Activated CD4-positive, alpha-beta memory T cell treated with anti-CD3 and anti-CD28 coated beads for 36 hours (primary cell): Measurements from ENCODE around the gene BRD3. TPM values are rescaled to one million over a fixed set of nuclear protein-coding genes. Genes with fewer than 3 reads are reported as not detected.

Experiments used
- CTCF ChIA-PET: fragments of 350-600 bp; sonication (Branson Sonifier 250); formaldehyde crosslinking; loops from one replicate; lab custom pipeline; 2021; ENCODE audit warnings: antibody characterized with exemption, inconsistent platforms; lab: Charles Lee
- POLR2A ChIA-PET: fragments of 350-600 bp; sonication (Branson Sonifier 250); formaldehyde crosslinking; loops from one replicate; lab custom pipeline; 2021; ENCODE audit warnings: antibody characterized with exemption; lab: Charles Lee
- DNase-seq: peaks from one replicate; pipeline ENCODE4 v3.0.0-alpha.2; 2020
- H3K27ac Mint-ChIP-seq: one replicate; pipeline ENCODE4 v1.8.0; 2021; ENCODE audit warnings: mixed read lengths
- H3K27me3 Mint-ChIP-seq: one replicate; pipeline ENCODE4 v1.8.0; 2021; ENCODE audit warnings: mixed read lengths
- H3K36me3 Mint-ChIP-seq: one replicate; pipeline ENCODE4 v1.8.0; 2021; ENCODE audit warnings: mixed read lengths
- H3K4me1 Mint-ChIP-seq: one replicate; pipeline ENCODE4 v1.8.0; 2021; ENCODE audit warnings: low read depth, mixed read lengths
- H3K4me3 Mint-ChIP-seq: one replicate; pipeline ENCODE4 v1.8.0; 2021; ENCODE audit warnings: mild to moderate bottlenecking, mixed read lengths
- H3K9me3 Mint-ChIP-seq: one replicate; pipeline ENCODE4 v1.8.0; 2021; ENCODE audit warnings: mixed read lengths
- intact Hi-C: fragments of 100-400 bp; cut with micrococcal nuclease; formaldehyde crosslinking; loops from one replicate; pipeline ENCODE4 v1.15.1; 2023
- total RNA-seq, 2 experiments: library from RNA; stranded (reverse); gene quantifications; one replicate each; pipeline ENCODE4 v1.2.3, GENCODE V29; 2021

The BRD3 gene
- total RNA-seq, 2 experiments from 2014 or later, result 29.2 to 30.0 TPM

DNA sequence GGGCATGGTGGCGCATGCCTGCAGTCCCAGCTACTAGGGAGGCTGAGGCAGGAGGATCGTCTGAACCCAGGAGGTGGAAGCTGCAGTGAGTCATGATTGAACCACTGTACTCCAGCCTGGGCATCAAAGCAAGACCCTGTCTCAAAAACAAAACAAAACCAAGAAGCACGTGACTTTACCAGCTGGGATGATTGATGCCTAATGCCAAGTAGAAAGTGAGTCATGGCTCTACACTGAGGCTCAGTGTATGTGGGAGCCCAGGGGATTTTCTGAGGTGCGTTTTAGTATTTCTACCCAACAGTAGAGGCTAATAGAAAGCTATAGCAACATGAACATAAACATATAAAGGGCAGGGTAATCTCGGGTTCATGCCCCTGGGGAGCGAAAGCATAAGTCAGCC, 56.4 kb downstream of the BRD3 start:
- Mint-ChIP-seq H3K36me3 (no peaks in the 10 kb centered on the region), H3K4me1 (no peaks in the 10 kb centered on the region), H3K9me3 (peaks cover 7% of the 10 kb centered on the region), H3K27ac (no peak overlapping the region), H3K4me3 (no peak overlapping the region), H3K27me3 (no peaks in the 10 kb centered on the region)
- no peak for DNase-seq
- intact Hi-C loops, result no loop called here
- ChIA-PET POLR2A (no interaction called here), CTCF (no interaction called here)

DNA sequence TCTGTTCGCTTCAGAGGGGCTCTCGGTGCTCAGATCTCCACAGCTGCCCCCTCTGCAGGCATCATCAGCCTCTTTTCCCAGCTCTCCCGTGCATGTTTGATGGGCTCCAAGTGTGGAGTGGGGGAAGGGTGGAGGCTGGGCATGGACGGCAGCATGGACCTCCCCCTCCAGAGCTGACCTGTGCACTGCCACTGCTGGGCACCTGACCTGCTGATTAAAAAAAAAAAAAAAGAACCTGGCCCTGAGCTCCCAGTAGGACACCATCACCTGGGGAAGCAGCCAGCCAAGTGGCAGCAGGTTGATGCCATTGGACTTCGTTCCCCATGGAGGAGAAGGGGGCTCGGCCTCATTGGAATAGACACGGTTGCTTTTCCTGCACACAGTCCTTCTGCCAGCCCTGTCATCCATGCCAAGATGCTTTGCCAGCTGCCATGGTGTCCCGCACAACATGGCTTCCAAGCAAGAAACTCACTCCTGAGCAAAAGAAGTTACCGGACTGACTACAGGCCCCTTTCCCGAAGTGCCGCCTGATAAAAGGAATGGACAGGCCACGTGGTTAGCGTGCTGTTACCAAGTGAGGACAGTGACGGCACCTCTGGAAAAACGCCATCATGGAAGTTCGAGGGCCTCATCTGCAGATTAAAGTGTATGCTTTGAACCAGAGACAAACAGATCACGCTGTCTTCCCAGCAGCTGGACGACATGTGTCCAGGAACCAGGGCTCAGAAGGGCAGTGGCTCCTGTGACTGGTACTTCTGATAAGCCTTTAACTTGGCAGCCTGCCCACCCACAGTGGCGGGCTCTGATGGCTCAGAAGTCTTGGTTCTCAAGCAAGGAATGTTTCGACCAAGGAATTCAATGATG, 57.3 kb downstream of the BRD3 start:
- intact Hi-C loops, result no loop called here
- H3K27ac Mint-ChIP-seq, result no peak overlapping the region

DNA sequence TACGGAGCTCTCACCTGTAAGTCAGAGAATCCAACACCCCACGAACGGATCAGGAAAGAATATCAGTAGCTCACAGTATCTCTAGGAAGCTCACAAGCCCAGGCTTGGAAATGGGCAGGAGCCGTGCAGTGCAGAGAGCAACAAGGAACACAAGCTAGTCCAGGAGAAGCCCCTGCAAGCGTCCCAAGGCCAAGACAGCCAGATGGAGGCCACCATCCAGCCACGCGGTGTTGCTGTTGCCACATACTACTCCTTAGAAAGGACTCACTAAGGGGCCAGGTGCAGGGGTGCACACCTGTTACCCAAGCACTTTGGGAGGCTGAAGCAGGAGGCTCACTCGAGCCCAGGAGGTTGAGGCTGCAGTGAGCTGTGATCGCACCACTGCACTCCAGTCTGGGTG, 60.3 kb downstream of the BRD3 start:
- ChIA-PET CTCF (interaction anchor here (1.4 kb wide), 1 partner anchor 14 kb away, joined by 5 read pairs; no protein-coding TSS in a partner anchor), POLR2A (no interaction called here)
- intact Hi-C loops, result no loop called here
- no peak overlapping the region for H3K27ac Mint-ChIP-seq
- H3K4me3 Mint-ChIP-seq, result no peak overlapping the region
- no peak for DNase-seq
- H3K4me1 Mint-ChIP-seq, result no peaks in the 10 kb centered on the region
- peaks cover 2% of the 10 kb centered on the region for H3K27me3 Mint-ChIP-seq
- peaks cover 5% of the 10 kb centered on the region for H3K9me3 Mint-ChIP-seq
- no peaks in the 10 kb centered on the region for H3K36me3 Mint-ChIP-seq

More for the DNA sequence above, 57.3 kb downstream of the BRD3 start:
- no peaks in the 10 kb centered on the region for H3K36me3 Mint-ChIP-seq
- H3K4me1 Mint-ChIP-seq, result no peaks in the 10 kb centered on the region
- ChIA-PET POLR2A (no interaction called here), CTCF (no interaction called here)
- H3K9me3 Mint-ChIP-seq, result peaks cover 7% of the 10 kb centered on the region
- no peak for DNase-seq
- H3K4me3 Mint-ChIP-seq, result no peak overlapping the region
- no peaks in the 10 kb centered on the region for H3K27me3 Mint-ChIP-seq

DNA sequence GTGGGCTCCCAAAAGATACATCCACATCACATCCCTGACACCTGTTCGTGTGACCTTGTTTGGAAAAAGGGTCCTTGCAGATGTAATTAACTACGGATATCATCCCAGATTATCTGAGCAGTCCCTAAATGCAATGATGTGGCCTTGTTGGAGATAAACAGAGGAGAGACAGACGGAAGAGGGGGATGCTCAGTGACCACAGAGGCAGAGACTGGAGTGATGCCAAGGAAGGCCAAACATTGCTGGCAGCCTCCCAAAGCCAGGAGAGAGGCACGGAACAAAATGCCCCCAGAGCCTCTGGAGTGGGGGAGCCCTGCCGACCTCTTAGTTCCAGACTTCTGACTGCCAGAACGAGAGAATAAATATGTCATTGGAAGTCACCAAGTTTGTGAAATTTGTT, 60.7 kb downstream of the BRD3 start:
- no peak overlapping the region for H3K4me3 Mint-ChIP-seq
- no peak overlapping the region for H3K27ac Mint-ChIP-seq
- ChIA-PET CTCF (interaction anchor here (1.0 to 1.4 kb wide), 2 partner anchors 13 to 92 kb away, joined by 4 to 5 read pairs; no protein-coding TSS in a partner anchor), POLR2A (no interaction called here)
- DNase-seq, result no peak
- no peaks in the 10 kb centered on the region for H3K4me1 Mint-ChIP-seq
- intact Hi-C loops, result no loop called here
- peaks cover 5% of the 10 kb centered on the region for H3K9me3 Mint-ChIP-seq
- H3K36me3 Mint-ChIP-seq, result no peaks in the 10 kb centered on the region
- H3K27me3 Mint-ChIP-seq, result peaks cover 5% of the 10 kb centered on the region

DNA sequence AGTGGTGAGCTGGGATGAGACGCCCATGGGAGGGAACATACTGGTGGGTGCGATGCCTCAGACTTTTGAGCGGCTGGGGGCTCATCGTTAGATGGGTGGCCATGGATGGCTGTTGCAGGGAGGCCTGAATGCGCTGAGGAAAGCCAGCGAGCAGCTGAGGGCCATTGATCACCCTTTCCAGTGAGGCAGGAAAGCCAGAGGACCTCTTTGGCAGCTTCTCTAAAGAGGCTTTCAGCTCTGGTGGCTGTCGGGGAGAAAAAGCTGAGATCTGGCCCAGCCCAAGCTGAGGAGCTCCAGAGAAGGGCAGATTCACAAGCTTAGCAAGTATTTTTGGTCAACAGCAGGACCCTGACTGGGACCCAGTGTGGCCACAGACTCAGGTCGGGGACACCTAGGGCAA, 62.4 kb downstream of the BRD3 start:
- no peaks in the 10 kb centered on the region for H3K9me3 Mint-ChIP-seq
- H3K4me3 Mint-ChIP-seq, result no peak overlapping the region
- ChIA-PET CTCF (interaction anchor here (1.6 kb wide), 1 partner anchor 12 kb away, joined by 7 read pairs; no protein-coding TSS in a partner anchor), POLR2A (no interaction called here)
- DNase-seq, result no peak
- H3K27ac Mint-ChIP-seq, result no peak overlapping the region
- no peaks in the 10 kb centered on the region for H3K4me1 Mint-ChIP-seq
- H3K27me3 Mint-ChIP-seq, result peaks cover 5% of the 10 kb centered on the region
- intact Hi-C loops, result no loop called here
- H3K36me3 Mint-ChIP-seq, result no peaks in the 10 kb centered on the region

DNA sequence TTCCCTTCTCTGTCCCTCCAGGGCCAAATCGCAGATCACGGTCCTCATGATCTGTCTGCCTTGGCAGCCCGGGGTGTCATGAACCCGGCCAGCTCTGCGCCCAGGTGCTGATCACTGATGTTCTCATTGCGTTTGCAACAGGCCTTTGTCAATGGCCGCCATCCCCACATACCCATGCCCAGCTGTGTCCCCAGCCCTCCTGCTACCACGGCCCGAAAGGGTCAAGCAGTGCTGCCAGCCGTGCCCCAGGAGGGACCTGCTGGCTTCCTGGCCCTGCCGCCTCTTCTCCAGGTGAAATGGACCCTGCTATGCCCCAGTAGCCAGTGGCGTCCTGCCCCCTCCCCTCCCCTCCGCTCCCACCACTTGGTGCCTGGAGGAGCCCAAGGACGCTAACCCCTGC, 62.9 kb downstream of the BRD3 start:
- intact Hi-C loops, result no loop called here
- peaks cover 5% of the 10 kb centered on the region for H3K27me3 Mint-ChIP-seq
- H3K27ac Mint-ChIP-seq, result no peak overlapping the region
- H3K4me3 Mint-ChIP-seq, result no peak overlapping the region
- no peaks in the 10 kb centered on the region for H3K9me3 Mint-ChIP-seq
- no peaks in the 10 kb centered on the region for H3K4me1 Mint-ChIP-seq
- no peaks in the 10 kb centered on the region for H3K36me3 Mint-ChIP-seq
- no peak for DNase-seq
- CTCF ChIA-PET, result interaction anchor here (1.6 kb wide), 1 partner anchor 11 kb away, joined by 7 read pairs; no protein-coding TSS in a partner anchor
- POLR2A ChIA-PET, result no interaction called here

DNA sequence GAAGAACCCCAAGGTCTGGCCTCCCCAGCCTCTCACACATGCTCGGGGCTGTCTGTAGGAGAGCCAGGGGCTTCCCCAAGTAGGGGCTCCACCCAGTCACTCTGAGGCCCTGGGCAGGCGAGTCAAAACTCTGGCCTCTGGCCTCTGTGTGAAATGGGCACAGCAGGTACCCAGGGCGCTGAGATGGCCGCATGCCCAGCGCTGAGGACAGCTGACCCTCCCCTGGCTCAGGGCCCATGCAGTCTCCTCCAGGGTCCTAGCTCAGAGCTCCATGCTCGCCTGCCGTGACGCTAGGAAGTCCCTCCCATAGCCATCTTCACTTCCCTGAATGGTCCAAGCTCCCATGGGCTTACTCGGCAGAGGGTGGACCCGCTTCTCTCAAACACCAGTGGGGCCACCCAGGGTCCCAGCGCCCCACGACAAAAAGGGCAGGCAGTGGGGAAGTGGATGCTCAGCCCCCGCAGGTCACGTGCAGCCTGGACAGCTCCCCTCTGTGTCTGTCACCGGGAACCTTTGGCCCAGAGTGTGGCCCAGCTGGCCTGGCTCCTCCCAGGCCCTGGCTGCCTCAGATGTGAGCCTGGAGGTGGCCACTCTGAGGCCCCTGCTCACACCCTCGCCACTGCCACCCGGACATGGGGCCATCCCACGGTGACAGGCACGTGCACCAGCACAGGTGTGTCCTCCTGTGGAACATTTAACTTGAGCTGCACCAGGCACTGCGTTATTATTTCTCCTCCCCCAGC, 63.5 kb downstream of the BRD3 start:
- Mint-ChIP-seq H3K4me1 (no peaks in the 10 kb centered on the region), H3K9me3 (no peaks in the 10 kb centered on the region), H3K4me3 (no peak overlapping the region), H3K36me3 (no peaks in the 10 kb centered on the region), H3K27me3 (peaks cover 5% of the 10 kb centered on the region), H3K27ac (no peak overlapping the region)
- ChIA-PET CTCF (interaction anchor here (1.6 kb wide), 1 partner anchor 10 kb away, joined by 7 read pairs; no protein-coding TSS in a partner anchor), POLR2A (no interaction called here)
- intact Hi-C loops, result no loop called here
- no peak for DNase-seq

DNA sequence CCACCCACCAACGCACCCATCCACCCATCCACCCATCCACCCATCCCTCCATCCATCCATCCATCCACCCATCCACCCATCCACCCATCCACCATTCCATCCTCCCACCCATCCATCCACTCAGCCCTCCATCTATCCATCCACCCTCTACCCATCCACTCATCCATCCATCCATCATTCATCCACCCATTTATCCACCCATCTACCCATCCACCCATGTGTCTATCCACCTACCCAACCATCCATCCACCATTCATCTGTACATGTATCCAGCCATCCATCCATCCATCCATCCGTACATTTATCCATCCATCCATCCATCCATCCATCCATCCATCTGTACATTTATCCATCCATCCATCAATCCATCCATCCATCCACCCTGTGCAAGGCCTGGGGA, 64.6 kb downstream of the BRD3 start:
- DNase-seq, result no peak
- Mint-ChIP-seq H3K4me1 (no peaks in the 10 kb centered on the region), H3K27ac (no peak overlapping the region), H3K4me3 (no peak overlapping the region), H3K9me3 (no peaks in the 10 kb centered on the region), H3K27me3 (peaks cover 5% of the 10 kb centered on the region), H3K36me3 (no peaks in the 10 kb centered on the region)
- ChIA-PET POLR2A (no interaction called here), CTCF (no interaction called here)
- intact Hi-C loops, result no loop called here

DNA sequence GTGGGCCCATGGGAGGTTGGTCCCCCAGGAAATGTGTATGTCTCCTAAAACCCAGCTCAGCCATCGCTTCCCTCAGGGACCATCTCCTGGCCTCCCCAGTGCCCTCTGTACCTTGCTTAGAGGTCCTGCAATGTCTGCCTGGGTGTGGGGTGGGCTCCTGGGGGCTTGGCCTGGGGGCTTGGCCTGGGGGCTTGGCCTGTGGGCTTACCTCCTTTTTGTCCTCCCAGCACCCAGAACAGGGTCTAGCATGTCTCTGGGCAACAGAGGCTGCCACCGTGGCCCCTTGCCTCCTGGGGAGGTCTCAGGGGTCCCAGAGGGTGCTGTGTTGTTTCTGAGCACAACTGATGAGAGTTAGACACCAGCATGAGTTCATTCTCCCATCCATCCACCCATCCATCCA, 65.0 kb downstream of the BRD3 start:
- H3K27ac Mint-ChIP-seq, result no peak overlapping the region
- H3K27me3 Mint-ChIP-seq, result peaks cover 5% of the 10 kb centered on the region
- POLR2A ChIA-PET, result no interaction called here
- intact Hi-C loops, result no loop called here
- H3K4me3 Mint-ChIP-seq, result no peak overlapping the region
- H3K4me1 Mint-ChIP-seq, result no peaks in the 10 kb centered on the region
- CTCF ChIA-PET, result no interaction called here
- H3K9me3 Mint-ChIP-seq, result no peaks in the 10 kb centered on the region
- no peaks in the 10 kb centered on the region for H3K36me3 Mint-ChIP-seq
- DNase-seq, result no peak

DNA sequence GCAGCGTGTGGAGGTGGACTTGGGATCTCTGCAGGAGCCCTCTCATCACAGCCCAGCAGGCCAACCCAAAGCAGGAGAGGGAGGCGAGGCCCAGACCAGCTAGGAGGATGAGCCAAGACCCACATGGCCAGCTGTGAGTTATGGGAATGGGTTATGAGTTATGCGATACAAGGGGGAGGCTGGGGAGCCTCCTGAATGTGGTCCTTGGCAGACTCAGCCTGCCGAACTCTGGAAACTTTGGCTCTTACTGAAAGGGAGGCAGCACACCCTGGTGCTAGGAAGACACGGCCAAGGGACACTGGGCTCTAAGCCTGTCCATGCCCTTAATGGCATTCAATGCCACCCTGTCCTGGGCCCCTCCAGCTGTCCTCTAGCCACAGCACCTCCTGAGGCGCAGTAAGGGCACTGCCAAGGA, 68.0 kb downstream of the BRD3 start:
- intact Hi-C loops, result no loop called here
- peaks cover 5% of the 10 kb centered on the region for H3K27me3 Mint-ChIP-seq
- no peaks in the 10 kb centered on the region for H3K9me3 Mint-ChIP-seq
- ChIA-PET CTCF (interaction anchor here (1.4 kb wide), 1 partner anchor 218 kb away, joined by 4 read pairs; no protein-coding TSS in a partner anchor), POLR2A (no interaction called here)
- H3K27ac Mint-ChIP-seq, result no peak overlapping the region
- H3K4me3 Mint-ChIP-seq, result no peak overlapping the region
- no peaks in the 10 kb centered on the region for H3K36me3 Mint-ChIP-seq
- H3K4me1 Mint-ChIP-seq, result no peaks in the 10 kb centered on the region
- DNase-seq, result no peak

DNA sequence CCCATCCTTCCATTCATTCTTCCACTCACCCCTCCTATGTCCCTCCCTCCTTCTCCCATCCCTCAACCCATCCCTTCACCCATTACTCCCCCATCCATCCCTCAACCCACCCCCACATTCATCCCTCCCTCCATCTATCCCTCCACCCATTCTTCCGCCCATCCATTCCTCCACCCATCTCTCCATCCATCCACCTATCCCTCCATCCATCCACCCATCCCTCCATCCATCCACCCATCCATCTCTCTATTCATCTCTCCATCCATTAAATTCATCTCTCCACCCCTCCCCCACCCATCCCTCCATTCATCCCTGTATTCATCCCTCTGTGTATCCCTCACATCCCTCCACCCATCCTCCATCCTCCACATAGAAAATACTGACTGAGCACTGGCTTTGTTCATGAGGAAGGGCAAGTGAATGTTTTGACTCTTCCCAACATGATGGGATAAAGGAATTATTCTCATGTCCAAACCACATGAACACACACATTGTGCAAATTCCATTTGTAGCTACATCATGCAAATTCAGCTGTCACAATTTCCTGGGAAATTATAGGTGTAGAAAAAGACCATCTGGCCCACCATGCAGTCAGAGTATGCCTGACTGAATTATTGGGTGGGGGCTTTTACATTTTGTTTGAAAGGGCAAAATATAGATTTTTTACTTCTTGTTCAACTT, 68.8 kb downstream of the BRD3 start:
- POLR2A ChIA-PET, result no interaction called here
- intact Hi-C loops, result no loop called here

DNA sequence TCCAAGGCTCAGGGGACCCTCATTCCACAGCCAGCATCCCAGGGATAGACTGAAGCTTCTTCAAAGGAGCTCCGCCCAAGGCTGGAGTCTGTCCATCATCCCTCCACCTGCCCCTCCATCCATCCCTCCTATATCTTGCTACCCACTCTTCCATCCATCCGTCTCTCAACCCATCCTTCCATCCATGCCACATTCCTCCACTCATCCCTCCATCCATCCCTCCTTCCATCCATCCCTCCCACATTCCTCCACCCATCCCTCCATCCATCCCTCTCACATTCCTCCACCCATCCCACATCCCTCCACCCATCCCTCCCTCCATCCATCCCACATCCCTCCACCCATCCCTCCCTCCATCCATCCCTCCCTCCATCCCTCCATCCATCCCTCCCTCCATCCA, 70.2 kb downstream of the BRD3 start:
- Mint-ChIP-seq H3K27me3 (peaks cover 6% of the 10 kb centered on the region), H3K27ac (no peak overlapping the region), H3K4me1 (peaks cover 1% of the 10 kb centered on the region), H3K9me3 (no peaks in the 10 kb centered on the region), H3K36me3 (no peaks in the 10 kb centered on the region), H3K4me3 (no peak overlapping the region)
- CTCF ChIA-PET, result interaction anchor here (5.0 kb wide), 1 partner anchor 205 kb away, joined by 107 read pairs; no protein-coding TSS in a partner anchor
- intact Hi-C loops, result no loop called here
- POLR2A ChIA-PET, result no interaction called here
- DNase-seq, result no peak

More for the DNA sequence above, 68.8 kb downstream of the BRD3 start:
- no peaks in the 10 kb centered on the region for H3K36me3 Mint-ChIP-seq
- no peaks in the 10 kb centered on the region for H3K9me3 Mint-ChIP-seq
- H3K27ac Mint-ChIP-seq, result no peak overlapping the region
- no peak overlapping the region for H3K4me3 Mint-ChIP-seq
- peaks cover 8% of the 10 kb centered on the region for H3K27me3 Mint-ChIP-seq
- DNase-seq, result no peak
- peaks cover 1% of the 10 kb centered on the region for H3K4me1 Mint-ChIP-seq
- CTCF ChIA-PET, result interaction anchor here (1.4 kb wide), 1 partner anchor 217 kb away, joined by 4 read pairs; no protein-coding TSS in a partner anchor
